Right atrium auricular region (tissue), 2 donors: ENCODE data around the gene ARID2. TPM values are rescaled to one million over a fixed set of nuclear protein-coding genes. Genes with fewer than 3 reads are reported as not detected.

Source experiments
- DNase-seq: peaks from one replicate; pipeline ENCODE4 v3.0.0-alpha.2; 2019; ENCODE audit warnings: low spot score
- H3K27ac ChIP-seq, 2 donors: fragments of 200-600 bp; sonication (generic); 1 replicate in 1 of 2; 2 replicates in 1 of 2; pipeline ENCODE4 v1.5.1; 2016 to 2019
- H3K27me3 ChIP-seq, 2 donors: fragments of 200-600 bp; sonication (generic); one replicate each; pipeline versions ENCODE4 v1.5.1 to v1.6.0; 2017 to 2019
- H3K36me3 ChIP-seq: fragments of 200-600 bp; sonication (generic); one replicate; pipeline ENCODE4 v1.5.1; 2016
- H3K4me1 ChIP-seq, 2 donors: fragments of 200-600 bp; sonication (generic); one replicate each; pipeline versions ENCODE4 v1.5.1 to v1.6.0; 2017 to 2019
- H3K4me3 ChIP-seq, 2 donors: fragments of 200-600 bp; sonication (generic); 1 replicate in 1 of 2; 2 replicates in 1 of 2; pipeline ENCODE4 v1.5.1; 2017 to 2019; ENCODE audit warnings: mild to moderate bottlenecking in 1 of 2, moderate library complexity in 1 of 2
- H3K9me3 ChIP-seq, 2 donors: fragments of 200-600 bp; sonication (generic); one replicate each; pipeline ENCODE4 v1.5.1; 2019
- CTCF ChIP-seq, 2 donors: fragments of 200-600 bp; sonication (generic); IDR thresholded peaks; one replicate each; pipeline ENCODE4 v1.5.1; 2019; ENCODE audit warnings: antibody characterized with exemption in 2 of 2
- total RNA-seq, 2 donors: library from RNA; depleted of rRNA; stranded (reverse); fragments of >200 nt; gene quantifications; one replicate each; pipeline ENCODE4 v1.1.0, GENCODE V29; 2016

Gene ARID2
- total RNA-seq, 2 donors from 2014 or later: 13.7 to 19.5 TPM

- H3K27ac ChIP-seq: no peak overlapping the region
- no peak overlapping the region for H3K4me3 ChIP-seq
- no peak for TF ChIP-seq CTCF (IDR thresholded peaks at IDR 0.05)
- H3K4me1 ChIP-seq: no peaks in the 10 kb centered on the region
- H3K27me3 ChIP-seq: no peaks in the 10 kb centered on the region
- DNase-seq: no peak
- no peaks in the 10 kb centered on the region for H3K9me3 ChIP-seq
- H3K36me3 ChIP-seq: peaks cover 73% of the 10 kb centered on the region
These were observed 215.3 kb downstream of the ARID2 start for GRCh38 chr12:45944771-45945170.

GRCh38 chr12:45946435-45946834 lies 216.9 kb downstream of the ARID2 start:
- H3K4me3 ChIP-seq: no peak overlapping the region
- no peaks in the 10 kb centered on the region for H3K4me1 ChIP-seq
- TF ChIP-seq CTCF (IDR thresholded peaks at IDR 0.05): no peak
- no peak overlapping the region for H3K27ac ChIP-seq
- no peak for DNase-seq
- no peaks in the 10 kb centered on the region for H3K27me3 ChIP-seq
- H3K9me3 ChIP-seq: no peaks in the 10 kb centered on the region
- H3K36me3 ChIP-seq: peaks cover 60% of the 10 kb centered on the region

- H3K4me1 ChIP-seq: no peaks in the 10 kb centered on the region
- H3K27ac ChIP-seq: no peak overlapping the region
- H3K4me3 ChIP-seq: no peak overlapping the region
- no peak for TF ChIP-seq CTCF (IDR thresholded peaks at IDR 0.05)
- no peaks in the 10 kb centered on the region for H3K27me3 ChIP-seq
- no peak for DNase-seq
- H3K36me3 ChIP-seq: peaks cover 49% of the 10 kb centered on the region
- H3K9me3 ChIP-seq: no peaks in the 10 kb centered on the region
These were observed 219.0 kb downstream of the ARID2 start for GRCh38 chr12:45948546-45948945.
